Peyer's patch (tissue), 4 donors: ENCODE measurements around the gene ADAM12. TPM values are rescaled to one million over a fixed set of nuclear protein-coding genes. Genes with fewer than 3 reads are reported as not detected.

Experiments used
- DNase-seq, 3 donors: peaks; one replicate each; pipeline ENCODE4 v3.0.0-alpha.2; 2017 to 2019
- H3K27ac ChIP-seq, 4 donors: fragments of 200-600 bp; sonication (generic); one replicate each; pipeline ENCODE4 v1.5.1; 2016 to 2019
- H3K27me3 ChIP-seq, 2 donors: fragments of 200-600 bp; sonication (generic); one replicate each; pipeline ENCODE4 v1.5.1; 2019
- H3K36me3 ChIP-seq, 3 donors: fragments of 200-600 bp; sonication (generic); one replicate each; pipeline ENCODE4 v1.5.1; 2016 to 2019
- H3K4me1 ChIP-seq, 4 donors: fragments of 200-600 bp; sonication (generic); one replicate each; pipeline ENCODE4 v1.5.1; 2016 to 2019
- H3K4me3 ChIP-seq, 4 donors: fragments of 200-600 bp; sonication (generic); 1 replicate in 3 of 4; 2 replicates in 1 of 4; pipeline ENCODE4 v1.5.1; 2016 to 2019; ENCODE audit warnings: mild to moderate bottlenecking in 1 of 4
- H3K9me3 ChIP-seq, 4 donors: fragments of 200-600 bp; sonication (generic); one replicate each; pipeline ENCODE4 v1.5.1; 2016 to 2019; ENCODE audit warnings: mild to moderate bottlenecking in 1 of 4
- POLR2A ChIP-seq, 2 donors: fragments of 450-650 bp; IDR thresholded peaks; one replicate each; pipeline ENCODE4 v1.5.1; 2017; ENCODE audit warnings: antibody characterized with exemption in 2 of 2, mild to moderate bottlenecking in 2 of 2, moderate library complexity in 2 of 2
- total RNA-seq, 4 donors: library from RNA; depleted of rRNA; stranded (reverse); fragments of >200 nt; gene quantifications; one replicate each; pipeline ENCODE4 v1.1.0, GENCODE V29; 2016
- TF ChIP-seq, protein P1 (sequence below), 6 experiments: fragments of 450-650 bp in 4 of 6; fragments of 200-600 bp in 2 of 6; sonication (generic) in 1 of 6; IDR thresholded peaks; one replicate each; pipeline ENCODE4 v1.5.1; 2017 to 2019; ENCODE audit warnings: antibody characterized with exemption in 6 of 6, mild to moderate bottlenecking in 3 of 6, moderate library complexity in 1 of 6

The ADAM12 gene
- total RNA-seq, 4 donors from 2014 or later: 0.13 to 2.5 (median 0.66) TPM

DNA sequence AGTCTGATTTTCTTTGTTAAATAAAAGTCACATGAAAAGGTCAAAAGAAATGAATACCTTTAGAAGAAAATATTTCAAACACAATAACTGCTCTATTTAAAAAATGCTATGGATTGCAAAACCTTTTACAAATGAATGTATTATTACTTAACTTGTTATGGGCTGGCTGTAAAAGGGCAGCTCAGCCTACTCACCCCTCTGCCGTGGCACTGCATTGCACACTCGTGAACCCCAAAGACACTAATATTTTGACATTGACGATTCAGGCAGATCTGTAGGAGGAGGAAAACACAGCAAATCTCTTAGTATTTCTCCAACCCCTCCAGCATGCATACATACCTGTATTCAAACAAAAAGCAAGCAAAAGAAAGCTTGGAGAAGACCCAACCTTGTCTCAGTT lies 342.4 kb downstream of the ADAM12 start:
- no peak for DNase-seq
- H3K27me3 ChIP-seq: no peaks in the 10 kb centered on the region
- H3K9me3 ChIP-seq: no peaks in the 10 kb centered on the region
- H3K27ac ChIP-seq: no peak overlapping the region
- no peak overlapping the region for H3K4me3 ChIP-seq
- TF ChIP-seq, protein P1, sequence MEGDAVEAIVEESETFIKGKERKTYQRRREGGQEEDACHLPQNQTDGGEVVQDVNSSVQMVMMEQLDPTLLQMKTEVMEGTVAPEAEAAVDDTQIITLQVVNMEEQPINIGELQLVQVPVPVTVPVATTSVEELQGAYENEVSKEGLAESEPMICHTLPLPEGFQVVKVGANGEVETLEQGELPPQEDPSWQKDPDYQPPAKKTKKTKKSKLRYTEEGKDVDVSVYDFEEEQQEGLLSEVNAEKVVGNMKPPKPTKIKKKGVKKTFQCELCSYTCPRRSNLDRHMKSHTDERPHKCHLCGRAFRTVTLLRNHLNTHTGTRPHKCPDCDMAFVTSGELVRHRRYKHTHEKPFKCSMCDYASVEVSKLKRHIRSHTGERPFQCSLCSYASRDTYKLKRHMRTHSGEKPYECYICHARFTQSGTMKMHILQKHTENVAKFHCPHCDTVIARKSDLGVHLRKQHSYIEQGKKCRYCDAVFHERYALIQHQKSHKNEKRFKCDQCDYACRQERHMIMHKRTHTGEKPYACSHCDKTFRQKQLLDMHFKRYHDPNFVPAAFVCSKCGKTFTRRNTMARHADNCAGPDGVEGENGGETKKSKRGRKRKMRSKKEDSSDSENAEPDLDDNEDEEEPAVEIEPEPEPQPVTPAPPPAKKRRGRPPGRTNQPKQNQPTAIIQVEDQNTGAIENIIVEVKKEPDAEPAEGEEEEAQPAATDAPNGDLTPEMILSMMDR (IDR thresholded peaks at IDR 0.05): no peak
- TF ChIP-seq POLR2A (IDR thresholded peaks at IDR 0.05): no peak
- no peaks in the 10 kb centered on the region for H3K36me3 ChIP-seq
- H3K4me1 ChIP-seq: peaks cover 0 to 11% (median 1%) of the 10 kb centered on the region in 4 donors

DNA sequence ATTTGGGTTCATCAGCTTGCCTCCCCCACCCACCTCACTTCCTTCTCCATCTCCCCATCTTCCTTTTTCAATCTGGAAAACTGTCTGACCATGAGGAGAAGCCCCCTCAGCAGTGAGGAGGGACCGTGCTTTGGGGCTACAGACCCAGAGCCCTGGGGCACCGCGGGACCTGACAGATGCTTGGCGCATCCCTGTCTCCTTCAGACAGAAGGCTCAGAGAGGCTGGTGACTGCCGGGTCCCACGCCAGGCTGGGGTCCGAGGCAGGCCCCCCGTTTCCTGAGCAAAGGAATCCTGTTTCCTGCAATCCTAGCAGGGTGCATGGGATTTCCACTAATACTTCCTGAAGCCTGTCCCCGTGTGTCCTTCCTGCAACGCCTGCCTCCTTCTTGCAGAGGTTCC lies 344.9 kb downstream of the ADAM12 start:
- TF ChIP-seq POLR2A (IDR thresholded peaks at IDR 0.05): no peak
- TF ChIP-seq, protein P1 (IDR thresholded peaks at IDR 0.05): no peak
- Histone ChIP-seq H3K4me3 (no peak overlapping the region), H3K9me3 (no peaks in the 10 kb centered on the region), H3K4me1 (peaks cover 0 to 11% (median 1%) of the 10 kb centered on the region in 4 donors), H3K36me3 (no peaks in the 10 kb centered on the region), H3K27me3 (no peaks in the 10 kb centered on the region), H3K27ac (no peak overlapping the region)
- DNase-seq: no peak

DNA sequence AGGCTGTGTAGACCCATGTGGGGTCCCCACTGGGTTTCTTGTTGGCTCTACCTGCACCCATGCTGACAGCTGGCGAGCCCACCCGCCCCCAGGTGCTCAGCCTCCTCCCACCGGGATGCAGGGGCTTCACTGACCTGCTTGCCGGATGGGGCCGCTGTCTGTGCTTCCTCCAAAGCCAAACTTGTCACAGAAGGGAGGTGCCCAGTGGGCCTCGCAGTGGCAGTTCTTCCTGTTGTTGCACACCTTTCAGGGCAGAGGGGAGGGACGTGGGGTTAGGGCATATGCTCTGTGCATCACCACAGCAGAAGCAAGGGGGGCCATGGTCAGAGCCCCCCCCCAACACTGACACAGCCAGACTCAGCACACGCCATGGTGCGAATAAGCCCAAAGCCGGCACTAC lies 345.4 kb downstream of the ADAM12 start:
- Histone ChIP-seq H3K4me1 (peaks cover 0 to 11% (median 1%) of the 10 kb centered on the region in 4 donors), H3K4me3 (no peak overlapping the region), H3K27me3 (no peaks in the 10 kb centered on the region), H3K27ac (peak overlapping the region in 1 of 4 donors; percentile 69), H3K9me3 (no peaks in the 10 kb centered on the region), H3K36me3 (no peaks in the 10 kb centered on the region)
- no peak for DNase-seq
- no peak for TF ChIP-seq POLR2A (IDR thresholded peaks at IDR 0.05)
- TF ChIP-seq, protein P1 (IDR thresholded peaks at IDR 0.05): no peak

DNA sequence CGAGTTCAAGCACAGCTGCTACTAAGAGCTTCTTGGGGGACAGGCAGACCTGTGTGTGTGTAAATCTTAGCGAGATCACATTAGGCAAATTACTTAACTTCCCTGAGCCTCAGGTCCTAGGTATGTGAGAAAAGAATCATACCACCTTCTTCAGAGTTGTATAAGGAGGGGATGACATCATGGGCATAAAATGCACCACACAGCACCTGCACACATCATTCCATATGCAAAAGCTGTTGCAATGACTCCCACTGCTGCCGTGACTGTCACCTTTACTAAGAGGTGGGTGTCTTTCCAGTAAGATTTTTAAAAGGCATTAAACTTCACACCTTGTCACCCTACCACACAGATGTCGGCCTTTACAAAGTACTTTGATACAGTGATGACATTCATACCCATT lies 345.9 kb downstream of the ADAM12 start:
- peak overlapping the region; percentile 30 to 69 (median 62) for H3K27ac ChIP-seq
- no peaks in the 10 kb centered on the region for H3K36me3 ChIP-seq
- no peak for DNase-seq
- TF ChIP-seq, protein P1 (IDR thresholded peaks at IDR 0.05): no peak
- no peak for TF ChIP-seq POLR2A (IDR thresholded peaks at IDR 0.05)
- H3K4me1 ChIP-seq: peaks cover 0 to 11% (median 1%) of the 10 kb centered on the region in 4 donors
- peak overlapping the region in 1 of 4 donors; percentile 21 for H3K4me3 ChIP-seq
- no peaks in the 10 kb centered on the region for H3K9me3 ChIP-seq
- no peaks in the 10 kb centered on the region for H3K27me3 ChIP-seq

DNA sequence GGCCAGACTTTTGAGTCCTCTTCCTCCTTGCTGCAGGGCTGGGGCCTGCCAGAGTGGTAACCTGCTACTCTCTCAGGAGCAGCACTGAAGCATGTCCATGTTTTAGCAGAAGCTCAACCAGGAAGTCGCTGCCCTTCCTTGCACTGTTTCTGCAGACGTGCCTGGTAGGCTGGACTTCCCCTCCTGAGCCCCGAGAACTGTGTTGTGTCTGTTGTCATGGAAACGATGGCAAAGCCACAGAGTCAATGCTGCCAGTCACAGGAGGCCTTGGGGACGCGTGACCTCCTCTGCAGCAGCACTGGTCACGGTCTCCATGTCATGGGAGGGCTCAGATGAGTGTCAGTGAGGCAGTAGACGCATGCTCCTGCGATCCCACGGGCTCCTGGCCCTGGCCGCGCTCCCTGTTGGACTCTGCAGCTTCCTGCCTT lies 346.5 kb downstream of the ADAM12 start:
- TF ChIP-seq POLR2A (IDR thresholded peaks at IDR 0.05): no peak
- TF ChIP-seq, protein P1 (IDR thresholded peaks at IDR 0.05): no peak
- no peaks in the 10 kb centered on the region for H3K9me3 ChIP-seq
- peak in 2 of 3 donors; percentile 91 to 93 for DNase-seq
- peaks cover 0 to 11% (median 1%) of the 10 kb centered on the region in 4 donors for H3K4me1 ChIP-seq
- no peaks in the 10 kb centered on the region for H3K27me3 ChIP-seq
- H3K27ac ChIP-seq: peak overlapping the region; percentile 43 to 69 (median 62)
- no peaks in the 10 kb centered on the region for H3K36me3 ChIP-seq
- H3K4me3 ChIP-seq: peak overlapping the region in 1 of 4 donors; percentile 21

DNA sequence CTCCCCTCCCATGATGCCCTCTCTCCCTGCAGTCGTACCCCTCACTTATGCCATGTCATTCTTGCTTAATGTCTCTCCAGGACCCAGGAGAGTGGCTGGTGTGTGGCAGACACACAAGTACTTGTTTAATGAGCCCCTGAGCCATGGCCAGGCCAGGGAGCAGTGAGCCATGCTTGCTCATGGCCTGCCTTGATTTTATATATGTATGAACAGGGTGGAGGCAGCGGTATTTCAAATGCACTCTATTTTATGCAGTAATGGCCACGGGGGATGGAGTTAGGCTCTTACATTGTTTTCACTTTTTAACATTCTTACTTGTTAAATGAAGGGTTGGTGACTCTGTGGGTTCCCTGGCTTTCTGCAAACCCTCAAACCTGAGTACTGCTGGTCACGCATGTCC lies 347.2 kb downstream of the ADAM12 start:
- Histone ChIP-seq H3K27ac (peak overlapping the region in 2 of 4 donors; percentile 43 to 67), H3K4me3 (no peak overlapping the region), H3K9me3 (no peaks in the 10 kb centered on the region), H3K4me1 (peaks cover 0 to 11% (median 1%) of the 10 kb centered on the region in 4 donors), H3K27me3 (no peaks in the 10 kb centered on the region), H3K36me3 (no peaks in the 10 kb centered on the region)
- TF ChIP-seq POLR2A (IDR thresholded peaks at IDR 0.05): no peak
- TF ChIP-seq, protein P1 (IDR thresholded peaks at IDR 0.05): no peak
- no peak for DNase-seq
